Astrocyte of the cerebellum (primary cell): ENCODE results near the gene RNF144B.

Experiments used
- DNase-seq: peaks from one replicate; pipeline ENCODE4 v3.0.0-alpha.2; 2011; ENCODE audit warnings: low read depth
- H3K4me3 ChIP-seq: 2 replicates; pipeline ENCODE4 v1.5.1; 2011; ENCODE audit warnings: mild to moderate bottlenecking, low read depth, low read length, moderate library complexity
- in situ Hi-C: cut with HindIII; loops from 2 replicates; pipeline ENCODE4 v1.10.0; 2017; ENCODE audit warnings: low sequenced_read_pairs
- TF ChIP-seq, protein P1 (sequence below): IDR thresholded peaks from 2 replicates; pipeline ENCODE4 v1.5.1; 2012; ENCODE audit warnings: low read length, low read depth, moderate library complexity, mild to moderate bottlenecking; ENCODE audit errors: missing control alignments

Gene RNF144B

DNA sequence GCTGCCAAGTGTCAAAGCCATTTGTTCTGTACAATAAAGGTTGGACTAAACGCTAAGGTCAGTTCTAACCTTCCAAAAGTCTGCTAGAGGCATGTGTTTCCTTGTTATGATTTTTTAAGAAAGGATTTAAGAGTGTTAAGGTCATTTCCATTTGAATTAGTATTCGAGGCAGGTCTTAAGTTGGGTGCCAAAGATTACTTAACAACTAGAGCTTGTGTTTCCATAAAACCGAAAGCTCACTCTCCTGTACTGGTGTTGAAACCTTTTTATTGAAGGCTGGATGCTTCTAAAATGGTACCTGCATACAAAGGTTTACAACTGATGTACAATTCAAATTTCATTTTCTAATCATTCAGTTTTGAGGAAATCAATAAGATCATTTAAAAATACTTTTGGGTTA lies 82.4 kb downstream of the RNF144B start:
- no peak for DNase-seq
- H3K4me3 ChIP-seq = no peak overlapping the region
- TF ChIP-seq, protein P1, sequence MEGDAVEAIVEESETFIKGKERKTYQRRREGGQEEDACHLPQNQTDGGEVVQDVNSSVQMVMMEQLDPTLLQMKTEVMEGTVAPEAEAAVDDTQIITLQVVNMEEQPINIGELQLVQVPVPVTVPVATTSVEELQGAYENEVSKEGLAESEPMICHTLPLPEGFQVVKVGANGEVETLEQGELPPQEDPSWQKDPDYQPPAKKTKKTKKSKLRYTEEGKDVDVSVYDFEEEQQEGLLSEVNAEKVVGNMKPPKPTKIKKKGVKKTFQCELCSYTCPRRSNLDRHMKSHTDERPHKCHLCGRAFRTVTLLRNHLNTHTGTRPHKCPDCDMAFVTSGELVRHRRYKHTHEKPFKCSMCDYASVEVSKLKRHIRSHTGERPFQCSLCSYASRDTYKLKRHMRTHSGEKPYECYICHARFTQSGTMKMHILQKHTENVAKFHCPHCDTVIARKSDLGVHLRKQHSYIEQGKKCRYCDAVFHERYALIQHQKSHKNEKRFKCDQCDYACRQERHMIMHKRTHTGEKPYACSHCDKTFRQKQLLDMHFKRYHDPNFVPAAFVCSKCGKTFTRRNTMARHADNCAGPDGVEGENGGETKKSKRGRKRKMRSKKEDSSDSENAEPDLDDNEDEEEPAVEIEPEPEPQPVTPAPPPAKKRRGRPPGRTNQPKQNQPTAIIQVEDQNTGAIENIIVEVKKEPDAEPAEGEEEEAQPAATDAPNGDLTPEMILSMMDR = no peak
- in situ Hi-C loops = no loop called here

DNA sequence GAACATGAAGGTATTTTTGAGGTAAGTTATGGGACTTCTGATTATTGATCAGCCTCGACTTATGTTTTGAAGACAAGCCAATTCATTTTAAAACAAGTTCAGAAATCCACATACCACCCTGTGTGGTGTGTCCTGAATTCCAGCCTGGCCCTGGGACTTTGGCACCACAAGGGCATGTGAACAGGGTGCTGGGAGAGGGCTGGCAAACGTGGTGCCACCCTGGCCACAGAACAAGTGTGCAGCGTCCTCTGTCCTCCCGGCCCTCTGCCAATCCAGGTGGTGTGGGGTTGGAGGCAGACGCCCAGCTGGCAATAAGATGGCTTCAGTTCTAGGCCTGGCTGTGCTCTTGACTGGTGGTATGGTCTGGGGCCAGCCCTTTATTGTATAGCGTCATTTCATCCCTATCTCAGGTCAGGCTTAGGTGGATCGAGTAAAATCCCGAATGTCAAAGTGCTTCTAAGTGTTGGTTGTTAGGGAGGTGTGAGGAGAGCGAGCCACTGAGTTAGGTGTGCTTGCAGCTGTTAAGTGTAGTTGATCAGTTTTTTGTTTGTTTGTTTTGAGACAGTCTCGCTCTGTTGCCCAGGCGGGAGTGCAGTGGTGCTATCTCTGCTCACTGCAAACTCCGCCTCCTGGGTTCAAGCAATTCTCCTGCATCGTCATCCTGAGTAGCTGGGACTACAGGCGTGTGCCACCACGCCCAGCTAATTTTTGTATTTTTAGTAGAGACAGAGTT lies 84.2 kb downstream of the RNF144B start:
- TF ChIP-seq, protein P1 = no peak
- DNase-seq = no peak
- H3K4me3 ChIP-seq = no peak overlapping the region
- in situ Hi-C loops = no loop called here

DNA sequence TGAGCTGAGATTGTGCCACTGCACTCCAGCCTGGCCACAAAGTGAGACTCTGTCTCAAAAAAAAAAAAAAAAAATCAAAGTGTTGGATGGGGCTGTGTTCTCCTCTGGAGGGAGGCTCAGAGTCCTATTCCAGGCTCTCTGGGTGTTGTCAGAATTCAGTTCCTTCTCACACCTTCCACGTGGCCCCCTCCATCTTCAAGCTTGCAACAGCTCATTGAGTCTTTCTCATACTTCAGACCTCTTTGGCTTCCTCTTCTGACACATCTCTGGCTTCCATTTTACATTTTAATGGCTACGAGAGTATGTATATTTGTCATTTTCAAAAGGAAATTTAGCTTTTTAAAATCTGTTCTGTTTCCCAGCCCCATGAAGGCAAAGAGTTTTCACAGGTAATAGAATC lies 85.8 kb downstream of the RNF144B start:
- in situ Hi-C loops = no loop called here
- DNase-seq = no peak
- TF ChIP-seq, protein P1 = no peak
- H3K4me3 ChIP-seq = no peak overlapping the region

DNA sequence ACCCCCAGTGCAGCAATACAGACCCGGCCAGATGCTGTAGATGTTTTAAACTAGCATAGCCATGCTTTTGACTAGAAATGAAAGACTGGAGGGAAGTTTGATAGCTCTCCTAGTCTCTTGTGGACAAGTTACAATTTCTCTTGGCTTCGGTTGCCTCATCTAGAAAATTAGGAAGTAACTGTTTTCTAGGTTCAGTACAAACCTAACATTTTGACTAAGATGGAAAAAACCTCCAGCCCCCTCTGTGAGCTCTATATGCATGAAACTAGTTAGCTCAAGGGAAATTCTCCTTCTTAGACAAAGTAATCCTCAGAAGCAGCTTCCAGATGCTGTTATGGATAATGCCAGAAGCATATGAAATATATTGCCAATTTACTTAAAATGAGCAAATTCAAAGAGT lies 86.6 kb downstream of the RNF144B start:
- TF ChIP-seq, protein P1 = no peak
- in situ Hi-C loops = no loop called here
- no peak for DNase-seq
- H3K4me3 ChIP-seq = no peak overlapping the region

DNA sequence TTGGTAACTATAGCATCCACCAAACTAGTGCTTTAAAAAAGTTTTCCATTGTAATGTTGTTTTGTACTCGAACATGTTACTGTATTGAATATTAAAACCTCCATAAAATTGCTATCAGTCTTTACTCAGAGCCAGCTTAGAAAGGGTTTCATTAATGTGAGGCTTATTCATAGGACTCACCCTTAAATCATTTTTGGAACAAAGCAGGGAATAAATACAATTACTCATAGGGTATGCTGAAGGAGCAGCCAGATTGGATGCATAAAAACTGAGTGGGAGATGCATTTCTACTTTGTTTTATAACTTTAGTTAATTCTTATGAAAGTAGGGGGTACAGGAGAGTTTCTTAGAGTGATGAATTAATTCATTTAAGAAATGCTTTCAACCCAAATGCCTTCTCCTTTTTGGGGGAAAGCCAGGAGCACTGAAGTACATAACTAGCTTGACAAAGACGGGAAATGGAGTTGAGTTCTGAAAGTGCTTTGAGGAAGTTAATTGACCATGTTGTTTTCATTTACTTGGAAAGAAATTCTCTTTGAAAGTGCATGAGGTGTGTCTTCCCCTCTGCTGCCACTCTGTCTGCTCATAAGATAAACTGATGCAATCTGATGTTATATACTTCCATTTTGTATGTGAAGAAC lies 90.3 kb downstream of the RNF144B start:
- TF ChIP-seq, protein P1 = no peak
- in situ Hi-C loops = no loop called here
- no peak for DNase-seq
- H3K4me3 ChIP-seq = no peak overlapping the region

DNA sequence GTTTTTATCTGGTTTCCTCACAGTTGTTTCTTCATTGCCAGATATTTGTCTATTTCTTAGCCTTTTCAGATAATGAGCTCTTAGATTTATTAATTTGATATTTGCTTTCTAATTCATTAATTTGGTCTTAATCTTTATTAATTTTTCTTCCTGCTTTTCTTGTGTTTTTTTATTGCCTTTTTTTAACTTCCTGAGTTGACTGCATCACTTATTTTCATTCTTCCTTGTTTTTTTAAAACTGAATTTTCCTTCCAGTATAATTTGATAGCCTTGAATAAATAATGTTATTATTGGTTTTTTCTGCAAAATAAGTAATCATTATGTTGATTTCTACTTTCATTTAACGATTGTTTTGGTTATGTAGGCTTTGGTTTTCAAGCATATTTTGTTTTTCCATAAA lies 91.5 kb downstream of the RNF144B start:
- no peak overlapping the region for H3K4me3 ChIP-seq
- in situ Hi-C loops = no loop called here

More for the DNA sequence above, 91.5 kb downstream of the RNF144B start:
- no peak for DNase-seq
- TF ChIP-seq, protein P1 = no peak
